Peyer's patch (tissue), 4 donors: ENCODE results near the gene ERC2.

Experiments
- POLR2A ChIP-seq, 2 donors: fragments of 450-650 bp; IDR thresholded peaks; one replicate each; pipeline ENCODE4 v1.5.1; 2017; ENCODE audit warnings: antibody characterized with exemption in 2 of 2, mild to moderate bottlenecking in 2 of 2, moderate library complexity in 2 of 2
- TF ChIP-seq, protein P1 (sequence below), 6 experiments: fragments of 450-650 bp in 4 of 6; fragments of 200-600 bp in 2 of 6; sonication (generic) in 1 of 6; IDR thresholded peaks; one replicate each; pipeline ENCODE4 v1.5.1; 2017 to 2019; ENCODE audit warnings: antibody characterized with exemption in 6 of 6, mild to moderate bottlenecking in 3 of 6, moderate library complexity in 1 of 6

GRCh38 chr3:56254835-56255234 lies 213.4 kb downstream of the ERC2 start:
- TF ChIP-seq, protein P1, sequence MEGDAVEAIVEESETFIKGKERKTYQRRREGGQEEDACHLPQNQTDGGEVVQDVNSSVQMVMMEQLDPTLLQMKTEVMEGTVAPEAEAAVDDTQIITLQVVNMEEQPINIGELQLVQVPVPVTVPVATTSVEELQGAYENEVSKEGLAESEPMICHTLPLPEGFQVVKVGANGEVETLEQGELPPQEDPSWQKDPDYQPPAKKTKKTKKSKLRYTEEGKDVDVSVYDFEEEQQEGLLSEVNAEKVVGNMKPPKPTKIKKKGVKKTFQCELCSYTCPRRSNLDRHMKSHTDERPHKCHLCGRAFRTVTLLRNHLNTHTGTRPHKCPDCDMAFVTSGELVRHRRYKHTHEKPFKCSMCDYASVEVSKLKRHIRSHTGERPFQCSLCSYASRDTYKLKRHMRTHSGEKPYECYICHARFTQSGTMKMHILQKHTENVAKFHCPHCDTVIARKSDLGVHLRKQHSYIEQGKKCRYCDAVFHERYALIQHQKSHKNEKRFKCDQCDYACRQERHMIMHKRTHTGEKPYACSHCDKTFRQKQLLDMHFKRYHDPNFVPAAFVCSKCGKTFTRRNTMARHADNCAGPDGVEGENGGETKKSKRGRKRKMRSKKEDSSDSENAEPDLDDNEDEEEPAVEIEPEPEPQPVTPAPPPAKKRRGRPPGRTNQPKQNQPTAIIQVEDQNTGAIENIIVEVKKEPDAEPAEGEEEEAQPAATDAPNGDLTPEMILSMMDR (IDR thresholded peaks at IDR 0.05) = peak in 1 of 6 experiments; percentile 7
- no peak for TF ChIP-seq POLR2A (IDR thresholded peaks at IDR 0.05)
